CD4-positive, alpha-beta T cell treated with Interleukin-10 for 1 hour (primary cell): ENCODE measurements around the gene PRKCA.
"Not testable (repeated sequence)": the region's sequence is repeated elsewhere in the genome, so short reads cannot be mapped to it uniquely, and the experiment has no call there.

Source experiments
- DNase-seq: peaks from one replicate; pipeline ENCODE4 v3.0.0-alpha.2; 2020

Gene PRKCA

GRCh38 chr17:66447159-66447558, 144.7 kb downstream of the PRKCA start:
- DNase-seq = no peak

DNA sequence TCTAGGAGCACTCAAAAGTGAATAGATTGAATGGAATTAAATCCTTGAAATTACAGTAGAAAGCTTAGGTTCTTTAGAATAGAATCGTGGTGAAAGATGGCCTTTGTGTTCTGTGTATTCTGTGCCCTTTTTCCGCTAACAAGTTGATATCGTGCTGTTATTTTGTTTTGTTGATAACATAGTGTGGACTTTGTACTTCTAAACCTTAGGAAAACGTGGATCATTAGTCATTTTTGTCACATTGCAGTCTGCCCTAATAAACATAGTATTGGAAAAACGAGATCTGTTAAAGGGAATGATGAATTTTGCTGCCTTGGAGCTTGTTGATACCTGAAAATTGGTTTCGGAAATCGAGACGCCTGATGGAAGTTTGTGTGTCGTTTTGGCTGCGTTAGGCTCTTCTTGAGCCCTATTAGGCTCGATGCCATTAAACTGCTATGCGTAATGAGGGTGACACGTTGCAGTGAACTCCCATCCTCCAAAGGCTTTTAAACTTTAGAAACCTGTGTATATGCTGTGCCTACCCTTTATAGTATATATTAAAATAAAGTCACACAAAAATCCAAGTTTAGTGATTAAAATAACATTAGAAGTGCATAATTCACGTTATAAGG, 145.7 kb downstream of the PRKCA start:
- no peak for DNase-seq

GRCh38 chr17:66449418-66449977, 147.1 kb downstream of the PRKCA start:
- DNase-seq = no peak

DNA sequence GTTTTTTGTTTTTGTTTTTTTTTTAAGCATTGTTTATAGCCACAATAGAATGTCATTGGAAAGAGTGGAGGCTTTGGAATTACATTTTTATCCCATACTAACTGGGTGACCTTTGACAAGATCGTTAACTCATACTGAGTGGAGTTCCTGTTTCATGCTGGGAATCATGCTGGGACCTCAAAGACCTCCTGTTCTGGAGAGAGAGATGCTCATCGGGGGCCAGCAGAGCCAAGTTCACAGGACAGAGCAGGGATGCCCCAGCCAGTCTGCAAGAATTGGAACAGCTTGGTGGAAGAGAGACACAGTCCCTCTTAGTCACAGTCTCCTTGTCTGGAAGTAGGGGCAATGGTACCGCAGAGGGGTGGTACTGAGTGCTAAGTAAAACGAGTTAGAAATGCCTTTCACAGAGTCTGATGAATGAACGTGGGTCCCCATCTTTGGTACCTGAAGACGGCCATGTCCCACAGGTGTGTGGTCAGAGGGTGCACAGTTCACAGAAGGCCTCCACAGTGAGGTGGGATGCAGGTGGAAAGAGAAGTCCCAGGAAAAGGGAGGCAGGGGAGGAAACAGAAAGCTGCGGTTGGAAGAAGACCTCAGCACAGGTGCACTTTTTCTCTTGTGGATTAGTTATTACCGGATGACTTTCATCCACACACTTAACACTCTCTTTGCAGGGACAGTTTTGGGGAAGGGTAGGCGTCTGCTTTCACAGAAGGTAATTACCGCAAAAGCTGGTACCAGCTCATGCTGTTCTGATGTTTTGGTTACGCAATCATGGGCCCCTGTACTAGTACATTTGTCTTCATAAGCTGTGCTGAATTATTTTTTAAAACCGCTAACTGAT, 147.8 kb downstream of the PRKCA start:
- DNase-seq = no peak

- no peak for DNase-seq
These were observed 148.4 kb downstream of the PRKCA start for GRCh38 chr17:66450852-66451158.

DNA sequence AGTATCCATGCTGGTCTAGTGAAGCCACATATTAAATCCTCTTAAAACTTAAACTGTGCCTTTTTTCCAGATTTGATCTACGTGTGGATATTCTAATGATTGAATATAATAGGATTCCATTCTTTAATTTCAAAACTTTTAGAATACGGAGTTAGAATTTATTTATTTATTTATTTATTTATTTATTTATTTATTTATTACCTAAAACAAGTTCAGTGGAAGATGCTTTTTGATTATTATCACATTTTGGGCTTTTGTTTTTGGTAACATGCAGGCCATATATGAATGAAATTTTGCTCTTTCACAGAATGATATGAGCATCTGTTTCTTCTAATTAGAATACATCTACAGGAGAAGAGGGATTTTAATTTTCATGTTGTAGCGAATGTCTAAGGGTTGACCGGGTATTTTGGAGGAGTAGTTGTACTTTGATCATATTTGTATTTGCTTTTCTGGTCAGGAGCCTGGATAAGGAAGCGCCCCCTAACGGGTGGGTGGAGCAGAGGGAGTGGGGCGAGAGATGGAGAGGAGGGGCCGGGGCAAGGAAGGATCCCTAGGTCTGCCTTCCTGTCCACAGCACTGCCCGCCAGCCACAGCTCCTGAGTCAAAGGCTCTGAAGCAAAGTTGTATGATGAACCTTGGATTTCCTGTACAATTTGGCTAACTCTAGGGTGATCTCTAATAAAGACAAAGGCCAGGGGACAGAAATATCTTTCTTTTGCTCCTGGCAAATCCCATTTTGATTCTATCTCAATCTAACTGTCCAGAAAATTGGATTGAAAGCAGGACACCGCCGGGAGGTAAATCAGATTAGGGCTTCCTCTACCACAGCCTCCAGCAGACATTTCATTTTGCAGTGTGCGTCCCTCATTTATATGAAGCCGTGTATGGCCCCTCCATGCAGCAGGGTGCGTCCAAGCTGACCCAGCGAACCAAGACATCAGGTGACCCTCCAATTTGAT, 149.1 kb downstream of the PRKCA start:
- DNase-seq = no peak

DNA sequence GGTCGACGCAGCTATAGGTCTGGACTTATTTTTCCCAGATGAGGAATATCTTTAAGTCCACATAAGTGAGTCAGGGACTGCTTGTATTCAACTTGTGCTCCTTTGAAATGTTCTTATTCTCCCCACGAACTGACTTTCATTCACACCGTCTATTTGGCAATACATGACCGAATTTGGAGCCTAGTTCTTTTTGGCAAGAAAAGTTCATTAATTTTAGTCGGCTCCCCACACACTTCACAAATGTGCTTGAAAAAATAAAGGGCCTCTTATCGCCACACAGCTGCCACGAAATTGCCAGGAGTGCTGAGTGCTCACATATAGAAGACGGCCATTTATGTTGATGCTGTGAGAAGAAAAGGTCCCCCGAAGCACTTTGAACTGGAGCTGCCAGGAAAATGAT, 152.6 kb downstream of the PRKCA start:
- no peak for DNase-seq

- not testable (repeated sequence) for DNase-seq
These were observed 155.1 kb downstream of the PRKCA start for GRCh38 chr17:66457499-66457898.

- no peak for DNase-seq
These were observed 156.4 kb downstream of the PRKCA start for GRCh38 chr17:66458782-66459181.

DNA sequence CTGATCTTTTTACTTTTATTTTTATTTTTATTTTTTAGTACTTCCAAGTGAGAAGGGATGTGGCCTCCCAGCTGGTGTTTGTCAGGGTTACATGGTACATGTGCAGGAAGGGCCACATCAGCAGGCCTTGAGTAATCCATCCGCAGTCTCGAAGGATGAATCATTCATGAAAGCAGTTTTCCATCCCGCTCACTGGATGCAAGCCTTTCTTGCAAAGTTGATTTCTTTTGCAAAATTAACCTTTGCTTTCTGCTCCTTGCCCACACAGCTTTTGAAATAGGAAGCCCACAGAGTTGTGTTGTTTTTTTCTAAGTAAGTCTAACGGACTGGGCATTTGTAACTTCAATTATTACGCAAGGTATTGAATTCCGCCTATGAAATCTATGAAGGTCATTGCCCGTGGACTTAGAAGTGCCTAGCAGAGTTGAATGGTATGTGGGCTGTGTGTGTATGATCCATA, 157.4 kb downstream of the PRKCA start:
- DNase-seq = no peak

- no peak for DNase-seq
These were observed 158.1 kb downstream of the PRKCA start for GRCh38 chr17:66460558-66460957.

DNA sequence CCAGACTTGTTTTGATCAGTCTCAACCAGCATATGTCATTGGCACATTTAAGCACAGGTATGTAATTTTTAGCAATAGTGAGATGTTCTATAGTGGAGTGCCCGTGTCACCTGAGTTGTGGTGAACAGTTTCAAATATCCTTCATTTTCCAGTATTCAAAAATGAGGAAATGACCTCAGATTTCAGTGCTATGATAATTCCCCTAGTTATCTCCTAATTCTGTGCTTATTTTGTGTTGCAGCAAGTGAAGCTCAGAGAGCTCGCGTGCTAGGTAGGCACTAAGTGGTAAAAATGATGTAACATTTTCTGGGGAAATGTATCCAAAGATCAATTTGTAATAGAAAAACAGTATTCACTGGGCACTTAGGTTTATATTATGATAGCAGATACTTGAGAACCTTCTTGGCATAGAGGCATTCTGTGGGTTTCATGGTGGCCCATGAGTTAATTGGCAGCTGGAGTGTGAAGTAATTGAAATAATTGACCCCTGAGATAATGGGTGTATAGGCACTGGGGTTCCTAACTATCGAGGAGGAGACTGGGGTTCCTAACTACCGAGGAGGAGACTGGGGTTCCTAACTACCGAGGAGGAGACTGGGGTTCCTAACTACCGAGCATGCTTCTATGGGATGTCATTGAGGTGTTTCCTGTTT, 159.1 kb downstream of the PRKCA start:
- no peak for DNase-seq

GRCh38 chr17:66462010-66462409, 159.6 kb downstream of the PRKCA start:
- DNase-seq = no peak

DNA sequence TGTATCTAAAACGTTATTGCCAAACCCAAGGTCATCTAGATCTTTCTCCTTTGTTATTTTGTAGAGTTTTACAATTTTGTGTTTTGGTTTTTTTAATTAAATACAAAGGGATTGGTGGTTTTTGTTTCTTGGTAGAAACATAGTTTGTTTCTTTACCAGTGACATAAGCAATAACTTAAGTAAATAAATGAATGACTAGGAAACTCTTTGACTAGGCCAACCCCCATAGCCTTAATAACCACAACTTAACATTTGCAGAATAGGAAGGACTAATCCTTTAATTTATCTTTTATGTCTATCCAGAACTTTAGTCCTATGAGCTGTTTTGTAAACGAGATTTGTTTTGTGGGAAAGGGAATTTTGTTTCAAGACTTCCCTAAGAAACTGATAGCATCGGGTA, 162.5 kb downstream of the PRKCA start:
- no peak for DNase-seq

DNA sequence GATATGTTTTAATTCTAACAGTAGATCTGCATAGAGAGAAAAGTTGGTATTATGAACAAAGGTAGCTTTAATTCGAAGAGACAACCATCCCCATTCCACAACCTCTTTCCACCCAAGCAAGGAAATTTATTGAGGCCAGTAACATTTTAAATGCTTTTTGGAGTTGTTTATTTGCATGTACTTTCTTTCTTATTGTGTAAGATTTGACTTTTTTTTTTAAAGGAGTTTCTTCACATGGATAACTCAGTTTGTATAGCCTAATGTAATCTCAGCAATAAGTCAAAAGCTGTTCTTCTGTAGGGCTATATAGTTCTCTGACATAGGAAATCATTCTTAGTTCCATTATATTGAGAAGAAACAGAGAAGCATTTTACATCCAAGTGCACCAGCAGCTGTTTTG, 163.3 kb downstream of the PRKCA start:
- DNase-seq = no peak

GRCh38 chr17:66466106-66466820, 163.8 kb downstream of the PRKCA start:
- DNase-seq = no peak

- no peak for DNase-seq
These were observed 164.5 kb downstream of the PRKCA start for GRCh38 chr17:66466840-66467367.

DNA sequence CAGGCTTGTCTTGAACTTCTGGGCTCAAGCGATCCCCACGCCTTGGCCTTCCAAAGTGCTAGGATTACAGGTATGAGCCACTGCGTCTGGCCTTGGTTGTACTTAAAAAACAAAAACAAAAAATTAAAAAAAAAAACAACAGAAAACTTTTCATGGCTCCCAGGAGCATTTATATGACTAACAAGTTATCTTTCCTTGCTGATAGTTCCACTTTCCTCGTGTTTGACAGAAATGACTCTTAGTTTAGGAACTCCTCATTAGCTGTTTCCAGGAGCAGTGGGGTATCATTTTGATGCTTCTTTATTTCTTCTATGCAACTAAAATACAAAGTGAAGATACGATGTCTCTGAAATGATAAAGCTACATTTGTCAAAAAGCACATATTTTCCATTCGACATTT, 165.4 kb downstream of the PRKCA start:
- no peak for DNase-seq

- DNase-seq = peak; percentile 2
These were observed 166.1 kb downstream of the PRKCA start for GRCh38 chr17:66468241-66469087.

- DNase-seq = no peak
These were observed 166.7 kb downstream of the PRKCA start for GRCh38 chr17:66469088-66469442.

DNA sequence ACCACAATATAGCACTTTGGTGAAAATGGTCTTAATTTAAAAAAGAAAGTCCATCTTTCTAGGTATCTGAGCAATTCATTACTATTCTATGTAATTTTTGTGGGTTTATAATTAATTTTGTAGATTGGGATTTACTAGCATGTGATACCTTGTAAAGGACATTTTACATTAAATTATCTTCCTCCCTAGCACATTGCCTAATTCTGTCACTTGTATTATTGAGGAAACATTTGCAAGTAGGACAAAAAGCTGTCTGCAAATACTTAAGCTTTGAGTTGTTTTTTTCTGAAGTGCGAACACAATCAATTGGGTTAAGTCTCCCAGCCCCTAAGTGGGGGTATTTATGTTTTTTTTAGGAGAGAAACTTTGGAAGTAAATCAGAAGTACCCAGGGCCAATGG, 167.0 kb downstream of the PRKCA start:
- no peak for DNase-seq
